ENCODE results near the gene SAP30. TPM values are rescaled to one million over a fixed set of nuclear protein-coding genes. Genes with fewer than 3 reads are reported as not detected.
A peak's percentile ranks its signal among the peaks of the same experiment; 100 is the strongest.

The SAP30 gene
- total RNA-seq, 1 donor from 2014 or later, result 18.5 TPM

GRCh38 chr4:173332963-173333657 lies 37.6 kb upstream of the SAP30 start:
- DNase-seq (ENCODE audit: low spot score), result no peak
- Mint-ChIP-seq H3K9me3 (ENCODE audit: low read depth) (no peaks in the 10 kb centered on the region), H3K4me1 (ENCODE audit: low read depth) (peaks cover 33% of the 10 kb centered on the region), H3K27ac (ENCODE audit: unreplicated experiment) (peak overlapping the region; percentile 92), H3K36me3 (ENCODE audit: low read depth) (peaks cover 4% of the 10 kb centered on the region), H3K4me3 (ENCODE audit: unreplicated experiment) (peak overlapping the region; percentile 90), H3K27me3 (ENCODE audit: low read depth) (no peaks in the 10 kb centered on the region)
- TF ChIP-seq, protein P1, sequence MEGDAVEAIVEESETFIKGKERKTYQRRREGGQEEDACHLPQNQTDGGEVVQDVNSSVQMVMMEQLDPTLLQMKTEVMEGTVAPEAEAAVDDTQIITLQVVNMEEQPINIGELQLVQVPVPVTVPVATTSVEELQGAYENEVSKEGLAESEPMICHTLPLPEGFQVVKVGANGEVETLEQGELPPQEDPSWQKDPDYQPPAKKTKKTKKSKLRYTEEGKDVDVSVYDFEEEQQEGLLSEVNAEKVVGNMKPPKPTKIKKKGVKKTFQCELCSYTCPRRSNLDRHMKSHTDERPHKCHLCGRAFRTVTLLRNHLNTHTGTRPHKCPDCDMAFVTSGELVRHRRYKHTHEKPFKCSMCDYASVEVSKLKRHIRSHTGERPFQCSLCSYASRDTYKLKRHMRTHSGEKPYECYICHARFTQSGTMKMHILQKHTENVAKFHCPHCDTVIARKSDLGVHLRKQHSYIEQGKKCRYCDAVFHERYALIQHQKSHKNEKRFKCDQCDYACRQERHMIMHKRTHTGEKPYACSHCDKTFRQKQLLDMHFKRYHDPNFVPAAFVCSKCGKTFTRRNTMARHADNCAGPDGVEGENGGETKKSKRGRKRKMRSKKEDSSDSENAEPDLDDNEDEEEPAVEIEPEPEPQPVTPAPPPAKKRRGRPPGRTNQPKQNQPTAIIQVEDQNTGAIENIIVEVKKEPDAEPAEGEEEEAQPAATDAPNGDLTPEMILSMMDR (IDR thresholded peaks at IDR 0.05), result no peak

DNA sequence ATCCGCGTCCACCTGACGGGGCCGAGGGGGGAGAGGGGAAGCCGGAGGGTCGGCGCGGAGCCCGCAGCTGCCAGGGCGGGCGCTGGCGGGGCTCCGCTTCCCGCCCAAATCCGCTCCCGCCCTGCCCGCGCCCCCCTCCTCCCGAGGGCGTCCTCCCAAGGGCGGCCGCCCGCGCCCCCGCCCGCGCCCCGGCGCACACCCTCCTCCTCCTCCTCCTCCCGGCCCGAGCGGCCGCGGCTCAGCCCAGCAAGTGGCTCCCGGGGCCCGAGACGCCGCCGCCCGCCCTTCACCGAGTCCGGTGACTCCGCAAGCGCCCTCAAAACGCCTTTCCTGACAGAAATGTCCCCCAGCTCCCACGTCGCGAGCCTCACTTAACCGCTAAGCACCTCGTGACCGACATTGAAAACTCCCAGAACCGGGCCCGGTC lies 37.1 kb upstream of the SAP30 start:
- no peaks in the 10 kb centered on the region for H3K27me3 Mint-ChIP-seq (ENCODE audit: low read depth)
- TF ChIP-seq, protein P1 (IDR thresholded peaks at IDR 0.05), result no peak

GRCh38 chr4:173334085-173334890 lies 36.5 kb upstream of the SAP30 start, which contains the start of gene HMGB2:
Gene HMGB2 (minus strand): TSS chr4:173334358. CDS start chr4:173333649, 709 bp downstream.
- Mint-ChIP-seq H3K4me3 (ENCODE audit: unreplicated experiment) (peak within 1 kb of the TSS; percentile 96), H3K27ac (ENCODE audit: unreplicated experiment) (peak within 1 kb of the TSS; percentile 100), H3K9me3 (ENCODE audit: low read depth) (no peaks in the 10 kb centered on the region), H3K36me3 (ENCODE audit: low read depth) (peaks cover 4% of the 10 kb centered on the region), H3K4me1 (ENCODE audit: low read depth) (peaks cover 33% of the 10 kb centered on the region), H3K27me3 (ENCODE audit: low read depth) (no peaks in the 10 kb centered on the region)
- DNase-seq (ENCODE audit: low spot score), result peak; percentile 100
- TF ChIP-seq, protein P1 (IDR thresholded peaks at IDR 0.05), result no peak

More for the DNA sequence above, 37.1 kb upstream of the SAP30 start:
- Mint-ChIP-seq H3K4me3 (ENCODE audit: unreplicated experiment) (peak overlapping the region; percentile 96), H3K4me1 (ENCODE audit: low read depth) (peaks cover 33% of the 10 kb centered on the region), H3K9me3 (ENCODE audit: low read depth) (no peaks in the 10 kb centered on the region), H3K27ac (ENCODE audit: unreplicated experiment) (peak overlapping the region; percentile 100), H3K36me3 (ENCODE audit: low read depth) (peaks cover 4% of the 10 kb centered on the region)
- peak; percentile 94 for DNase-seq (ENCODE audit: low spot score)

DNA sequence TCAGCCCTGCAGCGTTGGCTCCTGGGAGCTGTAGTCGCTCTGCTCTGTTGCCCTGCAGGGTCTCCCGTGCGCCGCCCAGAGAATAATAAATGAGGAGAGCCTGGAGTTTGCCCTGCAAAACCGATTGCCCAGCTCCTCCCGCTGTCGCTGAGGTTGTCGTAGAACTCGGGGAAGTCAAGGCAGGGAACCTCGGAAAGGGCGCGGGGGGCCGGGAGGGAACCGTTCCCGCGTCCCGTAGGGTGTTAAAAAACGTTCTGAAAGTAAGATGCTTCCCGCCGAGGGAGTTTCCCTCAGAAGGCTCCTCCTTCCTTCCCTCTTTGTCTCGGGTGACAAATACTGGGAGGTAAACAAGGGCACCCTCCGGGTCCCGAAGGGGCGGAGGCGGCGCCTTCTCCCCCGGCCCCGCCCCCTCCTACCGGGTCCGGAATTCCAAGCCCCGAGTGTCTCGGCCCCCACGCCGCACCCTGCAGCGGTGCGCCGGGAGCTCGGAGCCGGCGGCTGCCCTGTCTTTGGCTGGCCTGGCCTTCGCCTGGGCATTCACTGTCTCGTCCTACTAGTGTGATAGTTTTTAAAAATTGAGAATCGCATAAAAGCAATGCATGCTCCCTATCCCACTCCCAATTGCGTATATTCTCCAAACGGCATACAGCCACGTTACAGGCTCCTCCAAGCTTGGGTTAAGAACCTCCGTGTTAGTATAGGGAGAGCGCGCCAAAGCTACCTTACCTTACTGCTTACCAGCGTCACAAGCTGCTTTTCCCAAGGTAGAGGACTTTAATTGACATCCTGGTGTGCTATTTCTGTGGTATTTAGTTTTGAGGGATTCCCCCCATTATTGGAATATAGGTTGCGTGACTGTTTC lies 35.6 kb upstream of the SAP30 start:
- peak overlapping the region; percentile 100 for H3K27ac Mint-ChIP-seq (ENCODE audit: unreplicated experiment)
- peak overlapping the region; percentile 96 for H3K4me3 Mint-ChIP-seq (ENCODE audit: unreplicated experiment)
- H3K9me3 Mint-ChIP-seq (ENCODE audit: low read depth), result no peaks in the 10 kb centered on the region
- DNase-seq (ENCODE audit: low spot score), result no peak
- TF ChIP-seq, protein P1 (IDR thresholded peaks at IDR 0.05), result peak; percentile 26
- H3K36me3 Mint-ChIP-seq (ENCODE audit: low read depth), result peaks cover 4% of the 10 kb centered on the region
- peaks cover 33% of the 10 kb centered on the region for H3K4me1 Mint-ChIP-seq (ENCODE audit: low read depth)
- no peaks in the 10 kb centered on the region for H3K27me3 Mint-ChIP-seq (ENCODE audit: low read depth)

All from chondrocyte (in vitro differentiated cells).